ENCODE data around the gene WDR55.

GRCh38 chr5:140642718-140643117, 22.0 kb upstream of the WDR55 start:
- no peak for TF ChIP-seq CTCF (conservative IDR thresholded peaks at IDR 0.05; ENCODE audit: low read length)
- TF ChIP-seq EZH2phosphoT487 (IDR thresholded peaks at IDR 0.05; ENCODE audit: borderline replicate concordance, low read depth, low read length) = no peak
